GM18505 (cell line): Measurements from ENCODE around the gene XDH.

Experiments used
- ATAC-seq: cut with Tn5 transposase; IDR thresholded peaks from one replicate; pipeline ENCODE4 v1.9.1; 2021; ENCODE audit not compliant: unreplicated experiment
- POLR2A ChIP-seq: IDR thresholded peaks from 4 replicates; pipeline ENCODE4 v1.6.1; 2011; ENCODE audit warnings: borderline replicate concordance; ENCODE audit not compliant: insufficient read depth, insufficient read length; ENCODE audit errors: extremely low read depth

The XDH gene

DNA sequence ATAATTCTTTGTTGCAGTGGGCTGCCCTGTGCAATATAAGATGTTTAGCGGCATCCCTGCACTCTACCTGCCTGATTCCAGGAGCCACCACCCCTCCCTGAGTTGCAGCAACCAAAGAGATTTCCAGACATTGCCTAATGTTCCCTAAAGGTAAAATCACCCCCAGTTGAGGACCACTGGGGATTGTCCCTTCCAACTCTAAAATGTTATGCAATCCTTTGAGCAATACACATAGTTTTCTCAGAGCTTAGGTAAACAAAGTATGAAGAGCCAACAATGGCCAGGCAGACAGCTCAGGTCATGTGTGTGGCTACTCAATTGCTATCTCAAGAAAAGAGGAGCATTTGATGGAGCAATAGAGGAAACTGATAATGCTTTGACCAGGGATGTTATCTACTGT, 87.0 kb downstream of the XDH start:
- TF ChIP-seq POLR2A = no peak
- no peak for ATAC-seq

DNA sequence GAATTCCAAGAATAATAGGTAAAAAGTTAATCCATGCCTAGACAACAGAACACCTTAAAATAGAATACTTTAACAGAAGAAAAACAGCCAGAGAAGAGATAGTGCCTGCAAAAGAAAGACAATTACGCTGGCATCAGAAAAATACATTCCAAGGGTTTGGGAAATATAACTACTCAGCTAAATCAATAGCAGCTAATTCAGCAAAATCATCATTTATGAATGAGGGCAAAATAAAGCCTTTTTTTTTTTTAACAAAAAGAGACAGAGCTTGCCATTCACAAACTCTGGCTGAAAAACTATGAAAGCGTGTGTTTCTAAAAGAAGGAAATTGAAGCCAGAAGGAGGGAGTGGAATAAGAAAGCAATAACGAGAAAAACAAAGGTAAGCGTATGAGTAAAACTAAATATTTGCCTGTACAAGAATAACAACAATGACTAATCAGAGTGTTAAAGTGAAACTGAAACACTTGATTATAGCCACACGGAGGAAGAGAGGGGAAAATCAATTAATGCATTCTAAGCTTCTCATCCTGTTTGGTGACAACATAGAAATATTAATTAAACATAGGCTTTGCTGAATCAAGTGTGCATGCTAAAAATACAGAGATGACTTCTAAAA, 90.4 kb downstream of the XDH start:
- TF ChIP-seq POLR2A = no peak
- peak; percentile 73 for ATAC-seq

GRCh38 chr2:31322371-31322770, 92.2 kb downstream of the XDH start:
- TF ChIP-seq POLR2A = no peak
- ATAC-seq = no peak

- no peak for TF ChIP-seq POLR2A
- no peak for ATAC-seq
These were observed 95.0 kb downstream of the XDH start for GRCh38 chr2:31319406-31320175.

GRCh38 chr2:31318361-31319336, 95.9 kb downstream of the XDH start:
- peak; percentile 76 for ATAC-seq
- TF ChIP-seq POLR2A = no peak

DNA sequence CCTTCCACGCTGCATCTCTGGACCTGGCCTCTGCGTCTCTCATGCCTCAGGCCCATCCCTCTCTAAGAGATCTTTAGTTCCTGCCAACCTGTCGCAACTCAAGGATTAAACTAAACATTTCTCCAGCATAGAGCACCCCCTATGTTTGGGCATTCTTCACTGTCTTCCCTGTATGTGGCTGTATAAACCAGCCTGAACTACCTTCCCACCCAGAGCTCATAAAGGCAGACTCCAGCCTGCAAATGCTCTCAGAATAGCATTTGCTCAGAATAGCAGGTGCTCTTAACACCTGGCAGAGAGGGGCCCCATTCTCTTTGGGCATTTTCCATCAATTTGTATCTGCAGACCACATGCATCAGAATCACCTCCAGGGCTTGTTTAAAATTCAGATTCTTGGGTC, 97.1 kb downstream of the XDH start:
- TF ChIP-seq POLR2A = no peak
- no peak for ATAC-seq

DNA sequence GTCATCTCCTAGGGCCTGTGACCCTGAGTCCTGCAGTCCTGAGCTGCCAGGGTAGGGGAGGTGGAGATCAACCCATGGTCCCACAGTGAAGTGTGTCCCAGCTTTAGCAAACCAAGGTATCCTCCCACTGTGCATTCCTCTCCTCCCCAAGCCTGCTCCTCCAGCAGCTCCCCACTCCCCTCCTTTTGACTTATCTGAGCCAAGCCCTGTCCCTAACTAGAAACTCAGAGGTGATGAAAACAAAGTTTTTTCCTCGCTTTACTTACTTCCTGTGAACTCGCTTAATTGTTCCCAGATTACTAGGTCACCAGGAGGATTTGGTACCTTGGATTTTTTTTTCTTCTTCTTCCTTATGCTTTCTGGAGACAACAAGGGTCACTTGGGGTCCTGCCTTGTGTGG, 99.8 kb downstream of the XDH start:
- TF ChIP-seq POLR2A = no peak

GRCh38 chr2:31312898-31313297, 101.6 kb downstream of the XDH start:
- no peak for ATAC-seq
- no peak for TF ChIP-seq POLR2A

More for the DNA sequence above, 99.8 kb downstream of the XDH start:
- no peak for ATAC-seq

DNA sequence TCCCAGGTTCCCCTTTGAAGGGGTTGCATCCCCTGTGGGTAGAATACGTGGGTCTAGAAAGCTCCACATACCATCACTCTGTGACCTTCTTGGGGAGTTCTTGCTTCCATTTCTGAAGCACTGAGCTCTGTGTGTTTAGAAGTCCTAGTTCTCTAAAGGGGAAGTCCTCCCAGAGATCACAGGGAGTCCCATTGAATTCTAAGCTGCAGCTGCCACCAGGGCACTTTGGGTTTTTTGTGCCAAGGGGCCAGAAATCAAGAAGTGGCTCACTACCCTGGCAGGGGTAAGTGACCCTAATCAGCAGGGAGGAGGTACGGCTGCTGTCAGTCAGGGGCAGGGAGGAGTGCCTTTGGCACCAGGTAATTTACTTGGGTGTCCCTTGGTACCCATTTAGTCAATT, 109.7 kb downstream of the XDH start:
- ATAC-seq = no peak
- TF ChIP-seq POLR2A = no peak

- ATAC-seq = no peak
- no peak for TF ChIP-seq POLR2A
These were observed 111.5 kb downstream of the XDH start for GRCh38 chr2:31302940-31303563.

- ATAC-seq = no peak
- TF ChIP-seq POLR2A = no peak
These were observed 114.2 kb downstream of the XDH start for GRCh38 chr2:31300309-31300708.

DNA sequence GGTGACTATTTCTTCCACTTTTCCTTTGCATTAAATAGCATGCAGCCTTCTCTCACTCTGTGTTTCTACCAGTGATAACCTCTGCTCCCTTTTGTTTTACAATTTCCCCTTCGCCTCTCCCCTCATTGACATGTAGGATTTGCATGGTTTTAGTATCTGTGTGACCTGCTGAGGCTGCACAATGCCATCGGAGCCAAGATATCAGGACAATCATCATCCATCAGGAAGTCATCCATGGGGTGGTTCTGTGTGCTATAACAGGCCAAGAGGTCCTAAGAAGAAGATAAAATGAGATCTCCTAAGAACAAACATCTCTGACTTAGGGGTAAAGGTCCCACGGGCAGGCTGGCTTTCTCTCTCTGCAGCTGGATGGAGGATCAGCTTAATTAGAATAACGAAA, 115.0 kb downstream of the XDH start:
- TF ChIP-seq POLR2A = no peak
- ATAC-seq = no peak

DNA sequence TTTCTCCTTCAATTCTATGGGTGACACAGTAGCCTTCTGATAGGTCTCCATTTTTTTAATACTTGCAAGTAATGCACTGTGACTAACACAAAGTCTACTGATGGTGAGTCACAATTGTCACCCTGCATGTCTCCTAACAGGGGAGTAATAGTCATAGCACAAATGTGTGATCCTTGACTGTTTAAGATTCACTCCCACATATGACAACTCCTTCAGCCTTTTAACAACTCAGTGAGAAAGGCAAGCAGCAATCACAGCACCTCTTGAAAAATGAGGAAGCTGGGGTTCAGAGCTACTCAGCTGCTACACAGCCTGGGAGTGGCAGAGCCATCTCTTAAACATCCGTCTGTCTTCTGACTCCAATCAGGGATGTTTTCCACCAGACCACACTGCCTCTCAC, 116.8 kb downstream of the XDH start:
- ATAC-seq = no peak

More for the DNA sequence above, 116.8 kb downstream of the XDH start:
- TF ChIP-seq POLR2A = no peak
